SIG-M5 treated with dmso at 0.1 percent for 504 hours (cell line): ENCODE data around the gene QPCT.
"Not testable (repeated sequence)": the region's sequence is repeated elsewhere in the genome, so short reads cannot be mapped to it uniquely, and the experiment has no call there.

Experiments used
- DNase-seq: peaks from one replicate; lab custom pipeline; 2025; ENCODE audit not compliant: unreplicated experiment; lab: John Stamatoyannopoulos, UW

QPCT gene

GRCh38 chr2:37389989-37390765, 45.7 kb downstream of the QPCT start:
- peak; percentile 66 for DNase-seq

GRCh38 chr2:37390777-37391176, 46.3 kb downstream of the QPCT start:
- DNase-seq, result no peak

DNA sequence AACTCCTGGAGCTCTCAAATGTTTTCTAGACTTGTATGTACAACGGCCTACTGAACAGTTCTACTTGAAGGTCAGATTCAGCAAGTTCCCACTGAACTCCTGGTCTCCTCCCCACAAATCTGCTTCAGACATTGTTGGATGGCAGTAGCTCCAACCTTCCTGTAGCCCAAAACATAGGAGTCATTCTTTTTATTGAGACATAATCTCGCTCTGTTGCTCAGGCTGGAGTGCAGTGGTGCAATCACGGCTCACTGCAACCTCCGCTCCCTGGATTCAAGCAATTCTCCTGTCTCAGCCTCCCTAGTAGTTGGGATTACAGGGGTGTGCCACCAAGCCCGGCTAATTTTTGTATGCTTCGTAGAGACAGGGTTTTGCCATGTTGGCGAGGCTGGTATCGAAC, 47.3 kb downstream of the QPCT start:
- no peak for DNase-seq

GRCh38 chr2:37392428-37392827, 48.0 kb downstream of the QPCT start:
- DNase-seq, result no peak

DNA sequence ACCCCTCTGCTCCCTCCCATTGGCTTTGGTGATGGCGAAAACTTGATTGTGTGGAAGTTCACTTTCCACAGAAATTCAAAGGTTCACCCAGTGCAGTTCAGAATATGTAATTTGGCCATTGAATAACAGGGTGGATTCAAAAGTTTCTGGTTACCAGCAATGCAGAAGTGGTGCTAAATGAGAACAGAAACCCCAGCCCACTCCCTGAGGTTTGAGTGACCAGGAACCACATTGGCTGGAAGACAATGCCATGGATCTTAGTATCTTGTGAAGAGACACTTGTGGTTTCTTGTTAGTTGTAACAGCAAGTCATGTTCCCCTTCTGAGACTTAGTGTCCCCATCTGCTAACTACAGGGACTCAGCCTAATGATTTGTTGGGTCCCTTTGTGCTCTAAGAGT, 49.8 kb downstream of the QPCT start:
- peak; percentile 54 for DNase-seq

- no peak for DNase-seq
Observed at GRCh38 chr2:37394796-37395555, 50.5 kb downstream of the QPCT start.

GRCh38 chr2:37396890-37397565, 52.6 kb downstream of the QPCT start:
- DNase-seq, result no peak

DNA sequence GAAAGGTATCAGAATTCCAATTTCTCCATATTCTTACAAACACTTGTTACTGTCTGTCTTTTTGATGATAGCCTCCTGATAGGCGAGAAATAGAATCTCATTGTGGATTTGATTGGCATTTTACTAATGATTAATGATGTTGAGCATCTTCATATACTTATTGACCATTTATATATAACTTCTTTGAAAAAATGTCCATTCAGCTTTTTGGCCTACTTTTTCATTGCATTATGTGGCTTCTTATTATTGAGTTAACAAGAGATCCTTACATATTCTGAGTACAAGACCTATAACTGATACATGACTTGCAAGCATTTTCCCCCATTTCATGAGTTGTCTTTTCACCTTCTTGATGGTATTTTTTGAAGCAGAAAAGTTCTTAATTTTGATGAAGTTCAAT, 54.6 kb downstream of the QPCT start:
- DNase-seq, result no peak

DNA sequence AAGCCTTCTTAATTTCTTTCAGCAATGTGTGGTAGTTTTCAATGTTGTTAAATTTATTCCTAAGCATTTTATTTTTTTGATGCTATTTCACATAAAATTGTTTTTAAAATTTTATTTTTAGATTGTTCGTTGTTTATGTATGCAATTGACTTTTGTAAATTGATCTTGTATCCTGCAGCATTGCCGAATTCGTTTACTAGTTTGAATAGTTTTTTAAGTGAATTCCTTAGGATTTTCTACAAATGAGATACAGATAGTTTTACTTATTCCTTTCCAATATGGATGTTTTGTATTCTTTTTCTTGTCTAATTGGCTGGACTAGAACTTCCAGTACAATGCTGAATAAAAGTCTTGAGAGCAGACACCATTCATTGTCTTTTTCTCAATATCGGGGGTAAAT, 55.6 kb downstream of the QPCT start:
- DNase-seq, result no peak

DNA sequence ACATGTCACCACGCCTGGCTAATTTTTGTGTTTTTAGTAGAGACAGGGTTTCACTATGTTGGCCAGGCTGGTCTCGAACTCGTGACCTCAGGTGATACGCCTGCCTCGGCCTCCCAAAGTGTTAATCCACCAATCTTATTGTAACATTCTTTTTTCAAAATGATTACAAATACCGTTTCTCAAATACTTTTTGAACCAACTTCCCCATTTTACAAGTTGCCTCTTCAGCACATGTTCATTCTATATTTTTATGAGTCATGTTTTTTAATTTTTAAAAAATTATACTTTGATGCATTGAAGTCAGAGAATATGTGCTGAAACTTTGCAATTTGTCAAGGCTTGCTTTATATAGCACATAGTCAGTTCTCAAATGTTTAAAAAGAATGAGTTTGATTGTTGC, 58.2 kb downstream of the QPCT start:
- DNase-seq, result peak; percentile 26

GRCh38 chr2:37405781-37406180, 61.4 kb downstream of the QPCT start:
- DNase-seq, result no peak

- no peak for DNase-seq
Observed at GRCh38 chr2:37412231-37412630, 67.8 kb downstream of the QPCT start.

DNA sequence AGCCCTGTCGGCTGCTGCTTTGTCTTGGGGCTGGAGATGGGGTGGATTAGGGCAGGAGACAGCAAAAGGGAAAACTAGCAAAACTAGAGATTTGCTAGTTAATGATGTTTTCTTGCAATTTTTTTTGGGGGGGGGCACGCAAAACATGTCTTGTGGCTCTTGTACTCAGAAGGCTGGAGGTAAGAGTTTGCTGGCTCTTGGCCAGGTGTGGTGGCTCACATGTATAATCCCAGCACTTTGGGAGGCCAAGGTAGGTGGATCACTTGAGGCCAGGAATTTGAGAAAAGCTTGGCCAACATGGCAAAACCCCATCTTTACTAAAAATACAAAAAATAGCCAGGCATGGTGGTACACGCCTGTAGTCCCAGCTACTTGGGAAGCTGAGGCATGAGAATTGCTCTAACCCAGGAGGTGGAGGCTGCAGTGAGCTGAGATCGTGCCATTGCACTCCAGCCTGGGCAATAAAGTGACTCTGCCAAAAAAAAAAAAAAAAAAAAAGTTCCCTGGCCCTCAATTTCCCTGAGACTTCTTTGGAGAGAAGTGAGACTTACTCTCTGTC, 69.6 kb downstream of the QPCT start:
- not testable (repeated sequence) for DNase-seq

GRCh38 chr2:37414470-37414949, 70.1 kb downstream of the QPCT start:
- peak; percentile 88 for DNase-seq

DNA sequence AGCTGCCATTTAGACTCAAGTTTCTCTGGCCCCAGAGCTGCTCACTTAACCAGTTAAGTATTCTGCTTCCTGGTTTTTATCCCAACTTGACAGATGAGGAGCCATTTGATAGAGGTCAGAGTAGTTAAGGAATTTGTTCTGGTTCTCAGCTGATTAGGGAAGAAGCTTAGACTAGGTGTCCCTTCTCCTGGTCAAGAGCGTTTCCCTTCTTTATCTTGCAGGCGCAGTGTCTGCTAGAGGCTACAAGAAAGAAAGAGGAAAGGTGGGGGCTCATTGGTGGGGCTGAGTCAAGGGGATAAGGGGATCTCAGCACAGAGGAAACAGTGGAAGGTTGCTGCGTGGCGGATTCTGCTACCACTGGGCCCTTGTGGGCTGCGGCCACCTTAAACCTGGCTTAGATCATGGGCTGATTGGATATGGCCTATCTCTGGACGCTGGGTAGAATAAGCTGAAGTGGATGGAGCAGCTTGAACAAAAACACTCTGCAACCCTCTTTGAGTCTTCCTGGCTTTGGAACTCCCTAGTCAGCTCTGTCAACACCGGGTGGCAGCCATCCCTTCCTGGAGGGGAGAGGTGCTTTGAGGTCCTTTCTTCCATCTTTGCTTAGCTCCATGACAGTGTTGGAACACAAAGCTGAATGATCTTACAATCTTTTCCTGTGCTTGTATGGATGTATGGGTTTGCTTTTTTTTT, 70.8 kb downstream of the QPCT start:
- no peak for DNase-seq

DNA sequence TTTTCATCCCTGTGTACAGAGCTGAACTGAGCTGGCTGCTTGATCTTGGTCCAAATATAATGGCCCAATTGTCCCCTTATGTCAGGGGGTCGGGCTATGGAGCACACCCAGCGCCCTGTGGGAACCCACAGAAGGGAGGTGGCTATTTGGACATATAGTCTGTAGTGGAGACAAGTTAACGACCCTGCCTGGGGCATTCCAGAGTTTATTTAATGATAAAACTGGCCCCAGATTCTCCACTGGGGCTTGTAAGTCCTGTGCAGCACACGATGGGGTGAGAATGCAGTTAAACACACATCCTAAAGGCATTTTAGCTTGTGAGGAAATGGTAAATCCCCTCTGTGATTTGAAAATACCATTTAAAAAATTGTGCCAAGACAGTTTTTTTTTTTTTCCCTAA, 72.9 kb downstream of the QPCT start:
- no peak for DNase-seq

- no peak for DNase-seq
Observed at GRCh38 chr2:37418956-37419355, 74.5 kb downstream of the QPCT start.

DNA sequence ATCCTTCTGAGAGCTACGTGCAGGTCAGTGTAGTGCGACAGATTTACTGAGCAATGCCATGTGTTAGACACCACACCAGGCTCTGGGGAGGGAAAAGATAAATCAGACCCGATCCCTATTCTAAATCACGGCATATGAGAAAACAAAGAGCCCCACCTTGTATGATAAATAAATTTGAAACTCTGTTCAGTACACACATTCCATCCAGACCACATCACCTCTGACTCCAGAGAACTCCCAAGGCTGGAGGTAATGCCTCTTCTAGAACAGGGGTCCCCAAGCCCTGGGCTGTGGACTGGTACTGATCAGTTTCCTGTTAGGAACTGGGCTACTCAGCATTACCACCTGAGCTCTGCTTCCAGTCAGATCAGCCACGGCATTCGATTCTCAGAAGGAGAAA, 77.3 kb downstream of the QPCT start:
- DNase-seq, result no peak

GRCh38 chr2:37422816-37423215, 78.4 kb downstream of the QPCT start:
- DNase-seq, result no peak
